Lung (tissue), 12 donors: ENCODE results near the gene HMCN2. TPM values are rescaled to one million over a fixed set of nuclear protein-coding genes. Genes with fewer than 3 reads are reported as not detected.

Experiments
- ATAC-seq: fragments of 200-7000 bp; cut with Tn5 transposase; one replicate; pipeline ENCODE4 v1.9.1; 2020; ENCODE audit warnings: moderate number of reproducible peaks; ENCODE audit not compliant: insufficient read depth, low FRiP score
- DNase-seq, 3 donors: peaks; one replicate each; pipeline ENCODE4 v3.0.0-alpha.2; 2013 to 2017
- H3K27ac ChIP-seq, 2 donors: one replicate each; pipeline ENCODE4 v1.5.1; 2013; ENCODE audit warnings: mild to moderate bottlenecking in 2 of 2, moderate library complexity in 2 of 2, control low read depth in 1 of 2, inconsistent platforms in 1 of 2, low read depth in 1 of 2, low read length in 1 of 2
- H3K27me3 ChIP-seq, 3 donors: one replicate each; pipeline ENCODE4 v1.5.1; 2013; ENCODE audit warnings: low read length in 2 of 3; ENCODE audit not compliant: control insufficient read depth in 3 of 3, insufficient read depth in 3 of 3
- H3K36me3 ChIP-seq, 4 donors: one replicate each; pipeline ENCODE4 v1.5.1; 2013; ENCODE audit warnings: low read length in 4 of 4, mild to moderate bottlenecking in 1 of 4, moderate library complexity in 1 of 4; ENCODE audit not compliant: control insufficient read depth in 4 of 4, insufficient read depth in 4 of 4
- H3K4me1 ChIP-seq, 5 donors: one replicate each; pipeline ENCODE4 v1.5.1; 2013; ENCODE audit warnings: low read length in 5 of 5, mild to moderate bottlenecking in 2 of 5, moderate library complexity in 1 of 5; ENCODE audit not compliant: control insufficient read depth in 5 of 5, insufficient read depth in 5 of 5
- H3K4me3 ChIP-seq: one replicate; pipeline ENCODE4 v1.5.1; 2013; ENCODE audit warnings: mild to moderate bottlenecking, control low read depth, moderate library complexity
- H3K9ac ChIP-seq, 2 donors: one replicate each; pipeline ENCODE4 v1.5.1; 2013; ENCODE audit warnings: low read length in 2 of 2, control low read depth in 1 of 2; ENCODE audit not compliant: insufficient read depth in 1 of 2
- H3K9me3 ChIP-seq, 4 donors: one replicate each; pipeline ENCODE4 v1.5.1; 2013; ENCODE audit warnings: low read length in 3 of 4, mild to moderate bottlenecking in 1 of 4, moderate library complexity in 1 of 4; ENCODE audit not compliant: control insufficient read depth in 4 of 4, insufficient read depth in 3 of 4
- CTCF ChIP-seq: IDR thresholded peaks from 2 replicates; pipeline ENCODE4 v1.5.1; 2012; ENCODE audit warnings: mild to moderate bottlenecking; ENCODE audit errors: control extremely low read depth, extremely low read depth
- WGBS, 2 donors: extraction: QIAGEN DNeasy Blood & Tissue Kit; methylation state at CpG; one replicate each; pipeline ENCODE4 v1.1.7; 2013; 5-methylcytosine and 5-hydroxymethylcytosine counted together
- polyA plus RNA-seq, 2 donors: library from polyadenylated mRNA; stranded (reverse); fragments of 200-250 nt; gene quantifications; one replicate each; pipeline ENCODE4 v1.2.1, GENCODE V29; 2013
- total RNA-seq, 2 donors: library from RNA; depleted of rRNA in 1 of 2; stranded (reverse); fragments of >200 nt in 1 of 2; gene quantifications; one replicate each; pipeline ENCODE4 v1.2.1, GENCODE V29; 2014 to 2021
- donor health status: control.
- donor health status: control.
- donor health status: Bipolar disorder and iron deficiency.
- donor health status: healthy.
- donor health status: DM: yes; HTN: yes; CAD: no.

The HMCN2 gene
- total and polyA plus RNA-seq, 4 donors = 2.1 to 5.2 (median 3.7) TPM

GRCh38 chr9:130447193-130447816, 181.7 kb downstream of the HMCN2 start:
- WGBS, 2 donors = 77 to 88% methylated on average over 12 of the region's 12 CpGs
- H3K27me3 ChIP-seq = no peaks in the 10 kb centered on the region

GRCh38 chr9:130448035-130448624, 182.6 kb downstream of the HMCN2 start:
- TF ChIP-seq CTCF = no peak
- H3K36me3 ChIP-seq = no peaks in the 10 kb centered on the region
- H3K9ac ChIP-seq = no peak overlapping the region
- 57 to 59% methylated on average over 12 of the region's 12 CpGs for WGBS, 2 donors
- peaks cover 3 to 50% (median 41%) of the 10 kb centered on the region in 5 donors for H3K4me1 ChIP-seq
- H3K27me3 ChIP-seq = no peaks in the 10 kb centered on the region
- H3K27ac ChIP-seq = no peak overlapping the region
- DNase-seq (no peak), ATAC-seq (no peak)
- H3K9me3 ChIP-seq = no peaks in the 10 kb centered on the region
- no peak overlapping the region for H3K4me3 ChIP-seq

More at GRCh38 chr9:130447193-130447816, 181.7 kb downstream of the HMCN2 start:
- Histone ChIP-seq H3K36me3 (no peaks in the 10 kb centered on the region), H3K9ac (no peak overlapping the region), H3K4me1 (peaks cover 3 to 49% (median 40%) of the 10 kb centered on the region in 5 donors), H3K27ac (peak overlapping the region; percentile 48 to 53), H3K4me3 (no peak overlapping the region), H3K9me3 (no peaks in the 10 kb centered on the region)
- no peak for TF ChIP-seq CTCF
- DNase-seq (no peak), ATAC-seq (no peak)

GRCh38 chr9:130448771-130449603, 183.4 kb downstream of the HMCN2 start:
- H3K27ac ChIP-seq = no peak overlapping the region
- WGBS, 2 donors = 94 to 97% methylated on average over 9 to 10 of the region's 10 CpGs
- H3K9ac ChIP-seq = no peak overlapping the region
- no peak for TF ChIP-seq CTCF
- no peaks in the 10 kb centered on the region for H3K9me3 ChIP-seq
- H3K4me1 ChIP-seq = peaks cover 3 to 57% (median 44%) of the 10 kb centered on the region in 5 donors
- no peak for ATAC-seq
- H3K4me3 ChIP-seq = no peak overlapping the region
- H3K27me3 ChIP-seq = no peaks in the 10 kb centered on the region
- DNase-seq = no peak
- H3K36me3 ChIP-seq = no peaks in the 10 kb centered on the region
